ENCODE measurements around the gene AAR2. TPM values are rescaled to one million over a fixed set of nuclear protein-coding genes. Genes with fewer than 3 reads are reported as not detected.

AAR2 gene
- polyA plus RNA-seq, 1 of the 3 experiments (the other 2 are of a cell fraction): 17.4 TPM

DNA sequence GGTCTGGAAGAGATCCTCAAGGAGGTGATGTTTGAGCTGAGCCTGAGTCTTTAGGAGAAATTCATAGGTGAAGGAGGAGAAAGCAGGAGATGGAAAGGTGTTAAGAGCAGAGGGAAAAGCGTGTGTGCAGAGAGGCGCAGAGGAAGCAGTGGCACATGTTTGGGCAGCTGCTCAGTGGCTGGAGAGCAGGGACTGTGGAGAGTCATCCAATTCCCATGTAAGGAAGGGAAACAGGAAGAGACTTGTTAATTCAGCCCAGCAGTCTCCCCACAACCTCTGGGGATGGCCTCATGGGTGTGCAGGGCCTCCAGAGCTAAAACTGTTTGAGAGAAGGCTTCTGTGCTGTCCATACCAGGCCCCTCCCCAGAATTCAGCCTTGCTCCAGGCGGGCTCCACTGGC lies 16.2 kb downstream of the AAR2 start:
- H2AFZ ChIP-seq (ENCODE audit: low read depth): no peak overlapping the region
- H3K4me1 ChIP-seq (ENCODE audit: control insufficient read depth in 1 of 2, insufficient read depth in 2 of 2, low read depth in 1 of 2, low read length in 1 of 2): no peaks in the 10 kb centered on the region
- no peak overlapping the region for H3K27ac ChIP-seq (ENCODE audit: low read depth in 2 of 2, low read length in 1 of 2)
- ChIA-PET POLR2A (no interaction called here), CTCF (no interaction called here)
- TF ChIP-seq IRF3 (IDR thresholded peaks at IDR 0.05; ENCODE audit: low read depth, low read length) (no peak), CHD2 (IDR thresholded peaks at IDR 0.05; ENCODE audit: low read length, partially characterized antibody) (no peak), NRF1 (IDR thresholded peaks at IDR 0.05; ENCODE audit: low read depth, low read length) (no peak), ELF1 (IDR thresholded peaks at IDR 0.05) (no peak), RAD21 (IDR thresholded peaks at IDR 0.05; ENCODE audit: low read length) (no peak), CTCF (IDR thresholded peaks at IDR 0.05) (no peak), SMC3 (IDR thresholded peaks at IDR 0.05; ENCODE audit: low read depth, low read length) (no peak), EZH2phosphoT487 (IDR thresholded peaks at IDR 0.05; ENCODE audit: borderline replicate concordance, low read depth) (no peak)
- TF ChIP-seq, protein P1, sequence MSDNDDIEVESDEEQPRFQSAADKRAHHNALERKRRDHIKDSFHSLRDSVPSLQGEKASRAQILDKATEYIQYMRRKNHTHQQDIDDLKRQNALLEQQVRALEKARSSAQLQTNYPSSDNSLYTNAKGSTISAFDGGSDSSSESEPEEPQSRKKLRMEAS (IDR thresholded peaks at IDR 0.05; ENCODE audit: low read depth): no peak
- H3K4me2 ChIP-seq: no peak overlapping the region
- H3K9me3 ChIP-seq: no peaks in the 10 kb centered on the region
- no peaks in the 10 kb centered on the region for H3K27me3 ChIP-seq (ENCODE audit: insufficient read depth)
- H3K9ac ChIP-seq: no peak overlapping the region
- DNase-seq: no peak
- no peaks in the 10 kb centered on the region for H3F3A ChIP-seq (replicated peaks; ENCODE audit: insufficient read depth)
- H4K20me1 ChIP-seq (ENCODE audit: insufficient read depth): no peaks in the 10 kb centered on the region; the same call in 1 of the 2 replicates
- 98% methylated on average over 3 of the region's 3 CpGs for whole genome bisulfite sequencing (ENCODE audit: low lambda C conversion rate)
- no peak overlapping the region for H3K4me3 ChIP-seq (ENCODE audit: low read depth in 2 of 2, low read length in 1 of 2)
- H3K79me2 ChIP-seq (ENCODE audit: insufficient read depth): peaks cover 18% of the 10 kb centered on the region
- H3K9me2 ChIP-seq: no peaks in the 10 kb centered on the region
- peaks cover 26 to 67% of the 10 kb centered on the region in 2 experiments for H3K36me3 ChIP-seq (replicated peaks in 1 of 2; ENCODE audit: control insufficient read depth in 1 of 2, insufficient read depth in 2 of 2, low read length in 1 of 2)

- ChIA-PET POLR2A (no interaction called here), CTCF (no interaction called here)
- no peak for TF ChIP-seq FOXJ3 (CRISPR knock-in tag; IDR thresholded peaks at IDR 0.05)
- TF ChIP-seq TEAD4 (IDR thresholded peaks at IDR 0.05; ENCODE audit: borderline replicate concordance, insufficient read depth): no peak
- TF ChIP-seq MXI1 (IDR thresholded peaks at IDR 0.05; ENCODE audit: low read depth, low read length): no peak
- no peak for TF ChIP-seq FOSL2 (IDR thresholded peaks at IDR 0.05; ENCODE audit: borderline replicate concordance, low read depth)
- no peak for TF ChIP-seq CTCF (IDR thresholded peaks at IDR 0.05)
- no peak for TF ChIP-seq MEF2A (IDR thresholded peaks at IDR 0.05; ENCODE audit: borderline replicate concordance, low read depth)
- TF ChIP-seq GATA2 (CRISPR knock-in tag; IDR thresholded peaks at IDR 0.05): no peak
- no peak for TF ChIP-seq RCOR1 (IDR thresholded peaks at IDR 0.05; ENCODE audit: low read length)
- TF ChIP-seq RAD21 (IDR thresholded peaks at IDR 0.05; ENCODE audit: low read length): no peak
- TF ChIP-seq EZH2phosphoT487 (IDR thresholded peaks at IDR 0.05; ENCODE audit: borderline replicate concordance, low read depth): no peak
- no peak for TF ChIP-seq JUND (IDR thresholded peaks at IDR 0.05)
- TF ChIP-seq, protein P2, sequence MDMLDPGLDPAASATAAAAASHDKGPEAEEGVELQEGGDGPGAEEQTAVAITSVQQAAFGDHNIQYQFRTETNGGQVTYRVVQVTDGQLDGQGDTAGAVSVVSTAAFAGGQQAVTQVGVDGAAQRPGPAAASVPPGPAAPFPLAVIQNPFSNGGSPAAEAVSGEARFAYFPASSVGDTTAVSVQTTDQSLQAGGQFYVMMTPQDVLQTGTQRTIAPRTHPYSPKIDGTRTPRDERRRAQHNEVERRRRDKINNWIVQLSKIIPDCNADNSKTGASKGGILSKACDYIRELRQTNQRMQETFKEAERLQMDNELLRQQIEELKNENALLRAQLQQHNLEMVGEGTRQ (IDR thresholded peaks at IDR 0.05; ENCODE audit: borderline replicate concordance, low read depth, low read length): no peak
- no peak for TF ChIP-seq RXRA (IDR thresholded peaks at IDR 0.05; ENCODE audit: borderline replicate concordance, low read depth)
- no peak for TF ChIP-seq USF1 (IDR thresholded peaks at IDR 0.05; ENCODE audit: borderline replicate concordance, low read depth)
- TF ChIP-seq YY1 (IDR thresholded peaks at IDR 0.05; ENCODE audit: low read depth): no peak
- no peak for TF ChIP-seq CHD2 (IDR thresholded peaks at IDR 0.05; ENCODE audit: low read length, partially characterized antibody)
Measured at GRCh38 chr20:36253036-36253435, 16.8 kb downstream of the AAR2 start.

More at GRCh38 chr20:36253036-36253435, 16.8 kb downstream of the AAR2 start:
- Histone ChIP-seq H3K9me2 (no peaks in the 10 kb centered on the region), H3K4me2 (no peak overlapping the region), H3K27me3 (ENCODE audit: insufficient read depth) (no peaks in the 10 kb centered on the region), H3K9me3 (no peaks in the 10 kb centered on the region), H3K4me1 (ENCODE audit: control insufficient read depth in 1 of 2, insufficient read depth in 2 of 2, low read depth in 1 of 2, low read length in 1 of 2) (no peaks in the 10 kb centered on the region), H3K4me3 (ENCODE audit: low read depth in 2 of 2, low read length in 1 of 2) (no peak overlapping the region), H3F3A (replicated peaks; ENCODE audit: insufficient read depth) (no peaks in the 10 kb centered on the region), H3K9ac (no peak overlapping the region), H3K36me3 (replicated peaks in 1 of 2; ENCODE audit: control insufficient read depth in 1 of 2, insufficient read depth in 2 of 2, low read length in 1 of 2) (peaks cover 23 to 63% of the 10 kb centered on the region in 2 experiments), H3K27ac (ENCODE audit: low read depth in 2 of 2, low read length in 1 of 2) (no peak overlapping the region), H3K79me2 (ENCODE audit: insufficient read depth) (peaks cover 18% of the 10 kb centered on the region), H4K20me1 (ENCODE audit: insufficient read depth) (no peaks in the 10 kb centered on the region; the same call in 1 of the 2 replicates), H2AFZ (ENCODE audit: low read depth) (no peak overlapping the region)
- DNase-seq: no peak
- 97% methylated on average over 8 of the region's 9 CpGs for WGBS (ENCODE audit: low lambda C conversion rate)

Data from SK-N-SH (cell line).